ENCODE results near the gene NKAIN2.
A peak's percentile ranks its signal among the peaks of the same experiment; 100 is the strongest.

DNA sequence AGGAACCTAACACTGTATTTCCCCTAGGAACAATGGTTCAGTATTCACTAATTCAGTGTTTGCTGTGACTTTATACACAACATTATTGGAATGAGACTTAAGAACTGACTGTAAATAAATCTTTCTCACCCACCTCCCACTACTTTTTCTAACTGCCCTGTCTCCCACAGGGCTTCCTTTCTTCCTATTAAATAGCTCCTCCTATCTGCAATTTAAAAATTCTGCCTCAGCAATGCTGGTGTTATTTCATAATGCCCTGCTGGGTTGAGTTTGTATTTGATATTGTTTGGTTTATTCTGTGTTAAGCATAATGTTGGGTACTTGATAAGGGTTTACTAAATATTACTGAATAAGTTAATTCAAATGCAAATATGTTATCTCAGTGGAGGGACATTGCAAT, 585.5 kb downstream of the NKAIN2 start:
- no peak for TF ChIP-seq ZFX (IDR thresholded peaks at IDR 0.05)
- TF ChIP-seq, protein P1, sequence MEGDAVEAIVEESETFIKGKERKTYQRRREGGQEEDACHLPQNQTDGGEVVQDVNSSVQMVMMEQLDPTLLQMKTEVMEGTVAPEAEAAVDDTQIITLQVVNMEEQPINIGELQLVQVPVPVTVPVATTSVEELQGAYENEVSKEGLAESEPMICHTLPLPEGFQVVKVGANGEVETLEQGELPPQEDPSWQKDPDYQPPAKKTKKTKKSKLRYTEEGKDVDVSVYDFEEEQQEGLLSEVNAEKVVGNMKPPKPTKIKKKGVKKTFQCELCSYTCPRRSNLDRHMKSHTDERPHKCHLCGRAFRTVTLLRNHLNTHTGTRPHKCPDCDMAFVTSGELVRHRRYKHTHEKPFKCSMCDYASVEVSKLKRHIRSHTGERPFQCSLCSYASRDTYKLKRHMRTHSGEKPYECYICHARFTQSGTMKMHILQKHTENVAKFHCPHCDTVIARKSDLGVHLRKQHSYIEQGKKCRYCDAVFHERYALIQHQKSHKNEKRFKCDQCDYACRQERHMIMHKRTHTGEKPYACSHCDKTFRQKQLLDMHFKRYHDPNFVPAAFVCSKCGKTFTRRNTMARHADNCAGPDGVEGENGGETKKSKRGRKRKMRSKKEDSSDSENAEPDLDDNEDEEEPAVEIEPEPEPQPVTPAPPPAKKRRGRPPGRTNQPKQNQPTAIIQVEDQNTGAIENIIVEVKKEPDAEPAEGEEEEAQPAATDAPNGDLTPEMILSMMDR (conservative IDR thresholded peaks at IDR 0.05), result peak; percentile 27

All from C4-2B (cell line).